ENCODE data around the gene ACYP2. TPM values are rescaled to one million over a fixed set of nuclear protein-coding genes. Genes with fewer than 3 reads are reported as not detected.
A peak's percentile ranks its signal among the peaks of the same experiment; 100 is the strongest.

ACYP2 gene
- total RNA-seq, 1 donor from 2014 or later: 11.8 TPM

DNA sequence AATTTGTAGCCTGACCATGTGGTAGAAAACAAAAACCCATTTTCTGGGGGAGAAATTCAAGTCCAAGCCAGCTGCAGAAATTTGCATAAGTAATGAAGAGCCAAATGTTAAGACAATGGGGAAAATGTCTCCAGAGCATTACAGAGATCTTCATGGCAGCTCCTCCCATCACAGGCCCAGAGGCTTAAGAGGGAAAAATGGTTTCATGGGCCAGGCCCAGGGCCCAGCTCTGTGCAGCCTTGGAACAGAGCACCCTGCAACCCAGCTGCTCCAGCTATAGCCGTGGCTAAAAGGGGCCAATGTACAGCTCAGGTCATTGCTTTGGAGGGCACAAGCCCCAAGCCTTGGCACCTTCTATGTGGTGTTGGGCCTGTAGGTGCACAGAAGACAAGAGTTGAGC lies 209.7 kb downstream of the ACYP2 start:
- Mint-ChIP-seq H3K9me3 (peaks cover 12% of the 10 kb centered on the region), H3K27me3 (ENCODE audit: low read depth) (no peaks in the 10 kb centered on the region), H3K4me3 (no peak overlapping the region), H3K27ac (no peak overlapping the region), H3K36me3 (no peaks in the 10 kb centered on the region), H3K4me1 (peaks cover 5% of the 10 kb centered on the region)
- TF ChIP-seq, protein P1, sequence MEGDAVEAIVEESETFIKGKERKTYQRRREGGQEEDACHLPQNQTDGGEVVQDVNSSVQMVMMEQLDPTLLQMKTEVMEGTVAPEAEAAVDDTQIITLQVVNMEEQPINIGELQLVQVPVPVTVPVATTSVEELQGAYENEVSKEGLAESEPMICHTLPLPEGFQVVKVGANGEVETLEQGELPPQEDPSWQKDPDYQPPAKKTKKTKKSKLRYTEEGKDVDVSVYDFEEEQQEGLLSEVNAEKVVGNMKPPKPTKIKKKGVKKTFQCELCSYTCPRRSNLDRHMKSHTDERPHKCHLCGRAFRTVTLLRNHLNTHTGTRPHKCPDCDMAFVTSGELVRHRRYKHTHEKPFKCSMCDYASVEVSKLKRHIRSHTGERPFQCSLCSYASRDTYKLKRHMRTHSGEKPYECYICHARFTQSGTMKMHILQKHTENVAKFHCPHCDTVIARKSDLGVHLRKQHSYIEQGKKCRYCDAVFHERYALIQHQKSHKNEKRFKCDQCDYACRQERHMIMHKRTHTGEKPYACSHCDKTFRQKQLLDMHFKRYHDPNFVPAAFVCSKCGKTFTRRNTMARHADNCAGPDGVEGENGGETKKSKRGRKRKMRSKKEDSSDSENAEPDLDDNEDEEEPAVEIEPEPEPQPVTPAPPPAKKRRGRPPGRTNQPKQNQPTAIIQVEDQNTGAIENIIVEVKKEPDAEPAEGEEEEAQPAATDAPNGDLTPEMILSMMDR (IDR thresholded peaks at IDR 0.05; ENCODE audit: unreplicated experiment): no peak
- no peak for DNase-seq (ENCODE audit: low spot score in 2 of 2, unreplicated experiment in 2 of 2)

DNA sequence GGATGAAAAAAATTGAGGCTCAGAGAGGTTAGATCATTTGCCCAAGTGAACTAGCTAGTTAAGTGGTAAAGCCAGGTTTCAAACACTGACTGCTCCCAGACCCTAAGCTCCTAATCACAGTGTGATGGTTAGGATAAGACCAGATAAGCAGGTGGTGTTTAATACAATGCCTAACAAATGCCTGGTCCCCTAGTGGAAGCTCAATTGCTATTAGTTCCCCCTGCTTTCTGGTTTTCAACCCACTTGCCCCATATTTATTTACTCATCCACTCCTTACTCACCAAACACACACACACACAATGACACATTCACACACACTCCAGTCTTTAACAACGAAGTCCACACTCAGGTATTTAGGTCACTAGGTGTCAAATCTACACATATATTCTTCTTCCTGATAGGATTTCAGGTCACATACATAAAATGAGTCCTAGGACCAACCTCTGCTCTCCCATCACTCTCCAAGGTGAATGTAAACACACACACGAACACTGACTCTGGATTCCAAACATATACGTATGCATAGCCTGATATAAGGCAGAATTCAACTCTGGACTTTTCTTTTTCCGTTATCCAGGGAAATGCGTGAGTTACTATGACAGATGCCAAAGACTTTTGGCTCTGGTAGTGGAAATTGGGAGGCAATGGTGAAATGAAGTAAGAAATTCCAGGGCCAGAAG lies 214.2 kb downstream of the ACYP2 start:
- peaks cover 3% of the 10 kb centered on the region for H3K27me3 Mint-ChIP-seq (ENCODE audit: low read depth)
- no peak for DNase-seq (ENCODE audit: low spot score in 2 of 2, unreplicated experiment in 2 of 2)
- TF ChIP-seq, protein P1 (IDR thresholded peaks at IDR 0.05; ENCODE audit: unreplicated experiment): no peak
- H3K4me1 Mint-ChIP-seq: peaks cover 5% of the 10 kb centered on the region
- peaks cover 4% of the 10 kb centered on the region for H3K9me3 Mint-ChIP-seq
- H3K4me3 Mint-ChIP-seq: peak overlapping the region; percentile 80
- H3K27ac Mint-ChIP-seq: no peak overlapping the region
- H3K36me3 Mint-ChIP-seq: no peaks in the 10 kb centered on the region

DNA sequence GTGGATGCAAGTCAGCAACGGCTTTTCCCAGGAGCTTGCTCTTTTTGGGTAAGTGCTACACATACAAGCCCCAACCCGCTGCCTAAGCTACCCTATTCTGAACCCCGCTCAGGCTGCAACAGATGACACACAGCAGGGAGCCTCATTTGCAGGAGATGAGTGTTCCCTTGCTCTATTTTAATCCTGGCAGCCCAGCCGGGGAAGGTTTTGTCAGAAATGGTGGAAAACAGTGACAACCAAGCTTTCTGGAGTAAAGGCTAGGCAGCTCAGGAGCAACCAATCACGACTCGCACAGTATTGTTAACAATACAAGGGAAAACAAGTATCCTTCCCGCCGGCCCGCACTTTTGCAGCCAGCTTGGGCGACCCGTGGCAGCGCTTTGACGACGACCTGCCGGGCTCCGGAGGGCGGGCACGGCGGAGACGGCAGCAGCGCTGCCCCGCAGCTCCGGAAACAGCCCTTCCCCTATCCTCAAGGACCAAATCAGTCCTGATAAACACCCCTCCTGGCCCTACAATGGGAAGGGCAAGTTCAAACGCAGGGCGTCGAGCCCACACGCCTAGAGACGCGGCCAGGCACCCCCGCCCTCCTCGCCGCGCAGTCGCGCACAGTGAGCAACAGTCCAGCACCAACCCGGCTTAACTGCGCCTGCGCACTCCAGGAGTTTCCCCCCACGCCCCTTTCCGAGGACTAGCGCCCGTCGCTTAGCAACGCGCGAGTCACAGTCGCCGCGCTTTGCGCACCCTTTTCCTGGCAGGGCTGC lies 214.9 kb downstream of the ACYP2 start:
- Mint-ChIP-seq H3K27ac (peak overlapping the region; percentile 95), H3K4me3 (peak overlapping the region; percentile 80), H3K9me3 (no peaks in the 10 kb centered on the region), H3K36me3 (no peaks in the 10 kb centered on the region), H3K27me3 (ENCODE audit: low read depth) (peaks cover 3% of the 10 kb centered on the region), H3K4me1 (peaks cover 5% of the 10 kb centered on the region)
- DNase-seq (ENCODE audit: low spot score in 2 of 2, unreplicated experiment in 2 of 2): peak; percentile 91 to 95
- TF ChIP-seq, protein P1 (IDR thresholded peaks at IDR 0.05; ENCODE audit: unreplicated experiment): no peak

DNA sequence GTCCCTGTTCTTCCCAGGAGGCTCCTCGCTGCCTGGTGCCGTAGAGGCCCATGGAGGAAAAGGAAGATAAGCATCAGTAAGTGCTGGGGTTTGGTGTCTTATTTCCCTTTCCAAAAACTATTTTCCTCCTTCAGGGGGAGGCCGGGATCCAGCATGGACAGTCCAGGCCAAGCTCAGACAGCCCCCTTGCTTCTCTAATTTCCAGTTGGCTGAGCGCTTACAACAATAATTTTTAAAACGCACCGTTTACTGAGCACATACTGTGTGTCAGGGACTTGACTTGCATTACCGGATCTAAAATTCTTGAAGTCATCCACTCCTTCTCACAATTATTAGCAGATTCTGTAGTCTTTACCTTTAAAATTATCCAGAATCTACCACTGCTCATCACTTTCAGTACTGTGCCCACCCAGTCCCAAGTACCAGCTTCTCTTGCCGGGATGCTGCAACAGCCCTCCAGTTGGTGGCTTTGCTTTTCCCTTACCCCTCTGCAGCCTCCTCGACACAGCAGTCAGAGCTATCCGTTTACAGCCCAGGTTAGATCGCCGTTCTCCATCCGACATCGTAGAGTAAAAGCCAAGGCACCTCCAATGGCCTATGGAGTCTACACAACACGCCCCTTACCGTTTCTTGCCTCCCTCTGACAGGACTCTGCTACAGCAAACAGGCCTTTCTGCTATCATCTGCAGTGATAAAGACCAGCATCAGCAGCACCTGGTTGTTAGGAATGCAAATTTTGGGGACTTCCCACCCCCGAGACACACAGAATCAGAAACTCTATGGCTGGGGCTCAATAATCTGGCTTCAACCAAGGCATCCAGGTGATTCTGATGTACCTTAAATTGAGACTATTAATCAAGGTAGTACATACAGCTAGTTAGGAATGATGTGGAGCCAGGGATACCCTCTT lies 215.8 kb downstream of the ACYP2 start:
- H3K27ac Mint-ChIP-seq: peak overlapping the region; percentile 95
- peaks cover 3% of the 10 kb centered on the region for H3K27me3 Mint-ChIP-seq (ENCODE audit: low read depth)
- H3K4me1 Mint-ChIP-seq: peaks cover 5% of the 10 kb centered on the region
- DNase-seq (ENCODE audit: low spot score in 2 of 2, unreplicated experiment in 2 of 2): no peak
- no peaks in the 10 kb centered on the region for H3K36me3 Mint-ChIP-seq
- peak overlapping the region; percentile 80 for H3K4me3 Mint-ChIP-seq
- no peaks in the 10 kb centered on the region for H3K9me3 Mint-ChIP-seq
- TF ChIP-seq, protein P1 (IDR thresholded peaks at IDR 0.05; ENCODE audit: unreplicated experiment): no peak

DNA sequence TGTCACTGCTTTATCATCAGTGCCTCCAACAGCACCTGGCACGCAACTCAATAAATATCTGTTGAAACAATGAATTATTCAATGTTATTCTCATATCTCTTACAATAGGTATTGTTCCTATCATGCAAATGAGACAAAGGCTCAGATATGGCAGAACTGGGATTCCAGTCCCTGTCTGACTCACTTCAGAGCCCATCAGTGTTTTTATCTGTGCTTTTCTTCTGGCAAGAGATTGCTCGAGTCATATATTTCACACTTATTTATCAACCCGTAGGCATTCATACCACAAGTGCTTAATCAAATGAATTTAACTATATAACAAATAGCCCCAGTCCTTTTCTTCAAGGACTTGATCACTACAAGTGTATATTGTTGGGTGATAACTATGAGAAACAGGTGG lies 217.0 kb downstream of the ACYP2 start:
- no peaks in the 10 kb centered on the region for H3K36me3 Mint-ChIP-seq
- H3K9me3 Mint-ChIP-seq: no peaks in the 10 kb centered on the region
- DNase-seq (ENCODE audit: low spot score in 2 of 2, unreplicated experiment in 2 of 2): no peak
- TF ChIP-seq, protein P1 (IDR thresholded peaks at IDR 0.05; ENCODE audit: unreplicated experiment): no peak
- no peak overlapping the region for H3K4me3 Mint-ChIP-seq
- peaks cover 3% of the 10 kb centered on the region for H3K27me3 Mint-ChIP-seq (ENCODE audit: low read depth)
- H3K27ac Mint-ChIP-seq: no peak overlapping the region
- H3K4me1 Mint-ChIP-seq: peaks cover 5% of the 10 kb centered on the region
